ENCODE results near the gene TXNIP. TPM values are rescaled to one million over a fixed set of nuclear protein-coding genes. Genes with fewer than 3 reads are reported as not detected.

The TXNIP gene
- total and polyA plus RNA-seq, 8 donors = 280 to 539 (median 379) TPM

- intact Hi-C loops (cut with DNase I) = no loop called here
- no peak for TF ChIP-seq CTCF (IDR thresholded peaks at IDR 0.05)
- Histone ChIP-seq H3K4me1 (peaks cover 6 to 30% of the 10 kb centered on the region in 2 donors), H3K36me3 (no peaks in the 10 kb centered on the region), H3K27ac (no peak overlapping the region), H3K27me3 (peaks cover 0 to 5% of the 10 kb centered on the region in 2 donors), H3K9me3 (peaks cover 0 to 6% of the 10 kb centered on the region in 2 donors), H3K4me3 (no peak overlapping the region)
- ATAC-seq = no peak
- DNase-seq = no peak
Measured at GRCh38 chr1:145967288-145967687, 29.1 kb downstream of the TXNIP start.

GRCh38 chr1:145965119-145965744, 31.1 kb downstream of the TXNIP start:
- Histone ChIP-seq H3K9me3 (peaks cover 0 to 6% of the 10 kb centered on the region in 2 donors), H3K27me3 (peaks cover 0 to 26% of the 10 kb centered on the region in 2 donors), H3K27ac (peak overlapping the region; percentile 83 to 91), H3K4me3 (peak overlapping the region; percentile 52 to 62), H3K4me1 (peaks cover 14 to 50% of the 10 kb centered on the region in 2 donors), H3K36me3 (no peaks in the 10 kb centered on the region)
- intact Hi-C loops (cut with DNase I) = no loop called here
- no peak for DNase-seq
- no peak for ATAC-seq
- no peak for TF ChIP-seq CTCF (IDR thresholded peaks at IDR 0.05)

GRCh38 chr1:145964328-145965118, 31.9 kb downstream of the TXNIP start, which contains the start of the genes ANKRD34A and POLR3GL:
Gene ANKRD34A (minus strand): TSS chr1:145964575. CDS start chr1:145961759, 2,816 bp downstream.
Gene POLR3GL (plus strand): TSS chr1:145964690. CDS start chr1:145974866, 10,176 bp downstream.
- ATAC-seq (peak; percentile 92), DNase-seq (peak; percentile 90 to 97 (median 97))
- intact Hi-C loops (cut with DNase I) = no loop called here

GRCh38 chr1:145963265-145964019, 32.9 kb downstream of the TXNIP start:
- H3K27me3 ChIP-seq = peaks cover 0 to 29% of the 10 kb centered on the region in 2 donors
- no peak for TF ChIP-seq CTCF (IDR thresholded peaks at IDR 0.05)
- peak overlapping the region; percentile 83 to 91 for H3K27ac ChIP-seq
- peaks cover 18 to 63% of the 10 kb centered on the region in 2 donors for H3K4me1 ChIP-seq
- no peak for DNase-seq
- H3K4me3 ChIP-seq = peak overlapping the region; percentile 52 to 62
- H3K9me3 ChIP-seq = peaks cover 0 to 6% of the 10 kb centered on the region in 2 donors
- intact Hi-C loops (cut with DNase I) = no loop called here
- no peaks in the 10 kb centered on the region for H3K36me3 ChIP-seq
- no peak for ATAC-seq

More at GRCh38 chr1:145964328-145965118, 31.9 kb downstream of the TXNIP start, which contains the start of the genes ANKRD34A and POLR3GL:
- H3K4me1 ChIP-seq = peaks cover 18 to 57% of the 10 kb centered on the region in 2 donors
- H3K9me3 ChIP-seq = peaks cover 0 to 6% of the 10 kb centered on the region in 2 donors
- H3K36me3 ChIP-seq = no peaks in the 10 kb centered on the region
- no peak for TF ChIP-seq CTCF (IDR thresholded peaks at IDR 0.05)
- H3K27ac ChIP-seq = peak within 1 kb of the TSS; percentile 83 to 91
- peaks cover 0 to 29% of the 10 kb centered on the region in 2 donors for H3K27me3 ChIP-seq
- peak within 1 kb of the TSS; percentile 52 to 62 for H3K4me3 ChIP-seq
